ENCODE data around the gene GCN1.
A peak's percentile ranks its signal among the peaks of the same experiment; 100 is the strongest.

The GCN1 gene

GRCh38 chr12:120125792-120126634 lies 68.5 kb downstream of the GCN1 start:
- DNase-seq (ENCODE audit: insufficient read length, low spot score) (no peak), FAIRE-seq (no peak)
- TF ChIP-seq POLR2A (IDR thresholded peaks at IDR 0.05; ENCODE audit: low read depth, low read length): no peak

- TF ChIP-seq POLR2A (IDR thresholded peaks at IDR 0.05; ENCODE audit: low read depth, low read length): no peak
- FAIRE-seq (no peak), DNase-seq (ENCODE audit: insufficient read length, low spot score) (no peak)
Observed at GRCh38 chr12:120125029-120125428, 69.5 kb downstream of the GCN1 start.

DNA sequence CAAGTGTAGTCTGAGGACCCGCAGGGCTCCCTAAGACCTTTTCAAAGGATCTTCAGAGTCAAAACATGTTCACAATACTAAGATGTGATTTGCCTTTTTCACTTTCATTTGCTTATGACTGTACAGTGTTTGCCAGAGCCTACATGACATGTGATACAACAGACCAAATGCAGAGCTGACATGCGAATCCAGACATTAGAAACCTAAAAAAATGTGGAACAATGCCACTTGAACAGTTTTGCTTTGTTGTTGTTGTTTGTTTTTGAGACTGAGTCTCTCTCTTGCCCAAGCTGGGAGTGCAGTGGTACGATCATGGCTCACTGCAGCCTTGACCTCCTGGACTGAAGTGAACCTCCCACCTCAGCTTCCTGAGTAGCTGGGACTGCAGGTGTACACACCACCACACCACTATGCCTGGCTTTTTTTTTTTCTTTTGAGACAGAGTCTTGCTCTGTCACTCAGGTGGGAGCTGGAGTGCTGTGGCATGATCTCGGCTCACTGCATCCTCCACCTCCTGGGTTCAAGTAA lies 72.7 kb downstream of the GCN1 start:
- no peak for TF ChIP-seq POLR2A (IDR thresholded peaks at IDR 0.05; ENCODE audit: low read depth, low read length)
- DNase-seq (ENCODE audit: insufficient read length, low spot score) (no peak), FAIRE-seq (no peak)

DNA sequence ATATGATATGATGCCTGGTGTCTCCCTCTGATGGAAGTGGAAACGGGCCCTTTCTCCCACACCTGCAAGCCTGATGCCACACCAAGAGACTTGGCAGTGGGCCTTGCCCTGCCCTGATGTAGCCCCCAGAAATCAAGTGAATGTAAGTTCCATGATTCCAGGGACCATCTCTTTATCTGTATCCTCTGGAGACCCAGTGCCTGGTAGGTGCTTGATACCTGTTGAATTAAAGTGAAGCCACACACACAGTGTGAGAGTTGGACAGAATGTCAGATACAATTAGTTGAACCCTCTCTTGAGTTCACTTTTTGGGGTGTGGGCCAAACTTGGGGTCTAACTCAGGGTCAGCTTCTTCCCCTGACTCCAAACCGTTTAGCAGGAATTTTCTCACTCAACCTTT lies 73.2 kb downstream of the GCN1 start:
- no peak for DNase-seq (ENCODE audit: insufficient read length, low spot score)
- FAIRE-seq: no peak
- no peak for TF ChIP-seq POLR2A (IDR thresholded peaks at IDR 0.05; ENCODE audit: low read depth, low read length)

- DNase-seq (ENCODE audit: insufficient read length, low spot score) (no peak), FAIRE-seq (no peak)
- no peak for TF ChIP-seq POLR2A (IDR thresholded peaks at IDR 0.05; ENCODE audit: low read depth, low read length)
Observed at GRCh38 chr12:120119271-120119973, 75.1 kb downstream of the GCN1 start.

DNA sequence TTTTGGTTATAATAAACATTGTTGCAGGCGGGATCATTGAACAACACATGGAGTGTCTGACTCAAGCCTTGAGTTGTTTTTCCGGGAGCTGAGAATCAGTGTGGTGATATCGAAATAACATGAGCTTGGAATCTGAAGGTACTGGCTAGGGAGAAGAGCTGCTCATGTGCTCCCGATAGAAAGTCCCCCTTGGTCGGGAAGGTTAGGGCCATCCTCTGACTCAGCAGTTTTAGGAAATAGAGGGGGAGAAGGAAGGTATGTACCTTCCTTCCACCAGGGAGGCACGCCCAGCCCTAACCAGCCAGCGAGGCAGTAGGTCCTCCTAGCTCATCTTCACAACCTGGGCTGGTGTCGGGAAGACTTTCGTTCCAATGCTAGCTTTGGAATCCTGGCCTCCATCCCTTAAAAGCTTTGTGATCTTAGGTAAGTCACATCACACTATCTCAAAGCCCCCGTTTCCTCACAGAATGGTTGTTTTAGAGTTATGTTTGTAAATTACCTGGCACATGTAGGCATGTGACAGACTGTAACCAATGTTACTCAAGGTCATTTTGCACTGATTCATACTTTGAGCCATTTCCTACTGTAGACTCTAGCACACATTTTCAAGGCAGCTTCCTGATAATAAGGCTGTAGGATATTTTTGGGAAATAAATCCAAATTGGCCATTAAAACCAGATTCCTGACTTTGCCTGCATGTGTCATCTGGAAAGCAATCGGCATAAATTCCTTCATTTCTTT lies 76.0 kb downstream of the GCN1 start:
- DNase-seq (ENCODE audit: insufficient read length, low spot score) (no peak), FAIRE-seq (no peak)
- TF ChIP-seq POLR2A (IDR thresholded peaks at IDR 0.05; ENCODE audit: low read depth, low read length): no peak

DNA sequence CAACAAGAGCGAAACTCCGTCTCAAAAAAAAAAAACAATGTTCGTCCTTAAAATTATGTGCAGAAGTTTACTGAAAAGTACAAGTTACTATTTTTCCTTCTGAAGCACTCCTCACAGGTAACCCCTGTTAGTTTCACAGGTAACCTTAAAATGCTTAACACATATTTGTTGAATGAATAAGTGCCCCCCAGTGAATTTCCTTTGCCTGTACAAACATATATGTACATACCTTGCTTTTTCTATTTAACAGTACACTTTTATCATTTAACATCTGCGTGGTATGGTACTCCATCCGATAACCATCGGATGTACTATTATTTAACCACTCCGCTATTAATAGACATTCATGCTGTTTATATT lies 76.6 kb downstream of the GCN1 start:
- FAIRE-seq (no peak), DNase-seq (ENCODE audit: insufficient read length, low spot score) (no peak)
- no peak for TF ChIP-seq POLR2A (IDR thresholded peaks at IDR 0.05; ENCODE audit: low read depth, low read length)

DNA sequence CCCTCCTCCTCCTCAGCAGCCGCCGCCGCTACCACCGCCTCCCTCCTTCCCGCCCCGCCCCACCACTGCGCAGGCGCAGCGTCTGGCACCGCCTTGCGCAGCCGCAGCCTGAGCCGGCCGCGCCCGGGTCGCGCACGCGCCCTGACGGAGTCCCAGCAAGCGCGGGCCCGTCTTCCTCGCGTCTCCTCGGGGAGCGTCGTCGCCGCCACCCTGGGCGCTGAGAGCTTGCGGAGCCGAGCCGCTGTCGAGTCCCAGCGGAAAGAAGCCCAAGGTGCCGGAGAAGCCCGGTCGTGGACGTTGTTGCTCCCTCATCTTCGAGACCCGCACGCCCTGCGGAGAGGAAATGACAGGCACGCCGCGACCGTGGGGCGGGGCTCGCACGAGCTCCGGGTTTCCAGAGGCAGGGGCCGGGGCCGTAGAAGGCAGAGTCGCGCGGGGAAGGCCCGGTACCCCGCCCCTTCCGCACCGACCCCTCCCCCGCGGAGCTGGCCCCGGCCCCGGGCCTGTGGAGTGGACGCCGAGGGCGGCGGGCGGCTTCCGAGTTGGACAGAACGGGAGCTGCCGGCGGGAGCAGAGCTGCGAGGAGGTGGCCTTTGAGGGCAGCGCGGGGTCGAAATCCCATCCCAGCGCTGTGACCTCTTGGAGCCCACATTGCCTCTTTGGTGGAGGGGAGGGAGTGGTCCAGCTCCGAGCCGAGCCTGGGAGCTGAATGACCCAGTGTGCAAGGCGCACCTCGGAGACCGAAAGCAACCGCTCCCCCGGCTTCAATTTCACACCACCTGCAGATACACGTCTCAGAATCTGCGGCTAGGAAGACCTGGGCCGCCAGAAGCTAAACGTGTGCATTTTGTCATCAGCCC lies 77.5 kb downstream of the GCN1 start:
- FAIRE-seq: no peak
- TF ChIP-seq POLR2A (IDR thresholded peaks at IDR 0.05; ENCODE audit: low read depth, low read length): peak; percentile 92
- DNase-seq (ENCODE audit: insufficient read length, low spot score): peak; percentile 96

- no peak for DNase-seq (ENCODE audit: insufficient read length, low spot score)
- no peak for TF ChIP-seq POLR2A (IDR thresholded peaks at IDR 0.05; ENCODE audit: low read depth, low read length)
- no peak for FAIRE-seq
Observed at GRCh38 chr12:120116441-120116791, 78.1 kb downstream of the GCN1 start, which contains the start of gene RAB35. RAB35 (minus strand) TSS chr12:120116753; CDS start chr12:120116650, 103 bp downstream.

GRCh38 chr12:120115692-120116440 lies 78.6 kb downstream of the GCN1 start:
- no peak for TF ChIP-seq POLR2A (IDR thresholded peaks at IDR 0.05; ENCODE audit: low read depth, low read length)
- DNase-seq (ENCODE audit: insufficient read length, low spot score): peak; percentile 59
- FAIRE-seq: no peak

DNA sequence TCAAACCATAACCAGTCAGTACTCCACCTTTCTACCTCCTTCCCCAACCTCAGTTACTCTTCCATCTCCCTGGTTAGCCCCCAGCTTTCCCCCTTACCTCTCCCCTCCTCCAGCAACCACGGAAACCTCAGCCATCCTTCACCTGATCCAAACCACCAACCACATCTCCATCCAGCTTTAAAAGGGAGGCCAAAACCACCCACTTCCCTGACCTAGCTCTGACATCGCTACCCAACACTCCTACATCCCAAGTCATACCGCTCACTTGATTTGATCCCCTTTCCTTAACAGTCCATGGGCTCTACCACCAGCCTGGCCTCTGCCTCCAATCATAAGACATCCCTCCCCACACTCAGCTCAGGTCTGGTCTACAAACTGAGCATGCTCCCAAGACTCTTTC lies 79.4 kb downstream of the GCN1 start:
- no peak for FAIRE-seq
- no peak for TF ChIP-seq POLR2A (IDR thresholded peaks at IDR 0.05; ENCODE audit: low read depth, low read length)

More for the DNA sequence above, 79.4 kb downstream of the GCN1 start:
- no peak for DNase-seq (ENCODE audit: insufficient read length, low spot score)
